AG09309 (cell line): Measurements from ENCODE around the gene MB.

ENCODE experiments used
- DNase-seq: peaks from one replicate; pipeline ENCODE4 v3.0.0-alpha.2; 2010; ENCODE audit warnings: low read depth
- H3K4me3 ChIP-seq: 2 replicates; pipeline ENCODE4 v1.5.1; 2011; ENCODE audit warnings: mild to moderate bottlenecking, low read depth, low read length, moderate library complexity; ENCODE audit not compliant: control insufficient read depth
- CTCF ChIP-seq: IDR thresholded peaks from 2 replicates; pipeline ENCODE4 v1.5.1; 2011; ENCODE audit warnings: mild to moderate bottlenecking, low read depth, low read length, inconsistent platforms; ENCODE audit not compliant: insufficient read depth, control insufficient read depth; ENCODE audit errors: missing control alignments

MB gene

GRCh38 chr22:35611200-35611890 is 5.8 kb downstream of the MB start:
- H3K4me3 ChIP-seq, result no peak overlapping the region
- no peak for TF ChIP-seq CTCF
- no peak for DNase-seq

DNA sequence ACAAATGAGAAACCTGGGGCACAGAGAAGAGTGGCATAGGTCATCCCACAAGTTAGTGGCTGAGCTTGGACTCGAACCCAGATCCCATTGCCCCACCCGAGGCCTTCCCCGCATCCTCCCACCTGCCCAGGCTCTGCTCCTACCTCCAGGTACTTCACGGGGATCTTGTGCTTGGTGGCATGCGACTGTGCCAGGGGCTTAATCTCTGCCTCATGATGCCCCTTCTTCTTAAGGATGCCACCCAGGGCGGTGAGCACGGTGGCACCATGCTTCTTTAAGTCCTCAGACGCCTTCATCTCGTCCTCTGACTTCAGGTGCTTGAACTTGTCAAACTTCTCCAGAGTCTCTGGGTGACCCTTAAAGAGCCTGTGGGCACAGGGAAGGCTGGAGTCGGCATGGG is 6.4 kb downstream of the MB start:
- no peak for DNase-seq
- H3K4me3 ChIP-seq, result no peak overlapping the region
- TF ChIP-seq CTCF, result no peak

- TF ChIP-seq CTCF, result no peak
- no peak for DNase-seq
These were observed 7.4 kb downstream of the MB start for GRCh38 chr22:35609761-35610160.

DNA sequence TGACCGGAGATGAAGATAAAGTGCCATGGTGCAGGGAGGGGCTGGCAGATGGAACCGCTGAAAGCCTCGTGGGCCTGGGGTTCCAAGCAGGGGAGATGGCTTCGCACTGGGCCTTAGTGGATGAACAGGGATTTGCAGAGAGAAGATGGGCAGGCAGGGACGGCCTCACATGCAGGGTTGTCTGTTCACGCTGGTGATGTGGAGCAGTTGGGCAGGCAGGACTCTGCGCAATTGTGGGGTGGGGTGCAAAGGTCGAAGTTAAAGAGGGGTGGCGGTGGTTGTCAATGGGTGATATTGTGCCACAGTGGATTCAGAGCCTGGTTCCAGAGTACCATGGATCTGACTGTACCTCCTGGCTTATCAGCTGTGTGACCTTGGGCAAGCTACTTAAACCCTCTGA is 7.9 kb downstream of the MB start:
- no peak for TF ChIP-seq CTCF
- no peak for DNase-seq
- no peak overlapping the region for H3K4me3 ChIP-seq

More at GRCh38 chr22:35609761-35610160, 7.4 kb downstream of the MB start:
- no peak overlapping the region for H3K4me3 ChIP-seq

DNA sequence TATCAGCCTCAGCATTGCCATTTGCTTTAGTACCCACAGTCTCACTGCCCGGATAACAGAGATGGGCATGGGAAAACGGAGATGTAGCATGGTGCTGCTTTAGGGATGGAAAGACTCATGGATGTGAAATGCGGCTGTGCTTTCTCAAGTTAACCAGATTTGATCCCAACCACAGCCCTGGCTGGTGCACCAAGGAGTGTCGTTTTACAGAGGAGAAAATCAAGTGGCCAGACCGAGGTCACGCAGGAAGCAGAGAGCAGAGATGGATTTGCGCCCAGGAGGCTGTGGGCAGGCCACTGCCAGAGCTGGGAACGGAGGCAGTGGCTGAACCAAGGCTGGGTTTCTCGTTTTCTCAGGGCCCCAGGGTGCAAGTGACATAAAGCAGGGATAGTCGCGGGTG is 9.0 kb downstream of the MB start:
- DNase-seq, result no peak
- H3K4me3 ChIP-seq, result no peak overlapping the region
- no peak for TF ChIP-seq CTCF

- no peak for TF ChIP-seq CTCF
- no peak overlapping the region for H3K4me3 ChIP-seq
- no peak for DNase-seq
These were observed 10.2 kb downstream of the MB start for GRCh38 chr22:35606916-35607315.
